HG03103 (cell line): ENCODE measurements around the gene NAV2.

ENCODE experiments used
- ATAC-seq: cut with Tn5 transposase; IDR thresholded peaks from one replicate; pipeline ENCODE4 v1.9.1; 2021; ENCODE audit warnings: low read depth; ENCODE audit not compliant: unreplicated experiment

The NAV2 gene

GRCh38 chr11:20026629-20027555 is 314.3 kb downstream of the NAV2 start:
- ATAC-seq = no peak

DNA sequence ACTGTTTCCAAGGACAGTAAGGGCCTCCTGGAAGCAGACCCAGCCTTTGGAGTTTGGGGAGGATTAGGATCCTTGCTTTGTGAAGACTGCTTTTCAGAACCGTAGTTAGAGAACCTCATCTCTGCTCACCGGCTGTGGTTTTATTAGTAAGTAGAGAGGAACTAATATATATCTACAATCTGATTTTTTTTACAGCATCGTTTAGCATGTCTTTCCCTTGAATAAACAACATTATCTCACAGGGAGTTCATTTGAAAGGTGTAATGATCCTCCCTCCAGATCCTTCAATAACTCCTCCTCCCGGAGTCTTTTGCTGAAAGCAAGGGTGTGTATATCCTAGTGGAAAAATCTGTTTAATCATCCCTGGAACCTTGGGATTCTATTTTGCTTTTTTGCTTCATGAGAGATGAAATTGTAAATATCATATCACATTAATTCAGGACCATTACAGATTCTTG is 314.9 kb downstream of the NAV2 start:
- ATAC-seq = no peak

DNA sequence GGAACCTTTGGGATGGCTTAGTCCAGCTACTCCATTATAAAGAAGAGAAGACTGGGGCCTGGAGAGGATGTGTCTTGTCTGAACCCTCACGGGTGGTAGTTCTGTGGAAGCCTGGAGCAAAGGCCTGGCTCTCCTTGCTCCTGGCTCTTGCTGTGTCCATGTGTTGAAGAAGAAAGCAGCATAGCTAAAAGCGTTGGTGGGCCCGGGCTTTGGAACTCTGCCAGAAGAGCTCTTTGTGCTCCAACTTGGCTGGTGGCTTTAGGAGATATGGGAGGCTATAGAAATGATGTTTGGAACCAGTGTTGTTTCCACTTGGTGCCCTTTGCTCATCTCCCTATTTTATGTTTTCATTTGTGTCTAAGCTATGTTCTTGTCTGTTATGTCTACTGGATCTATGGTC is 316.6 kb downstream of the NAV2 start:
- ATAC-seq = no peak

DNA sequence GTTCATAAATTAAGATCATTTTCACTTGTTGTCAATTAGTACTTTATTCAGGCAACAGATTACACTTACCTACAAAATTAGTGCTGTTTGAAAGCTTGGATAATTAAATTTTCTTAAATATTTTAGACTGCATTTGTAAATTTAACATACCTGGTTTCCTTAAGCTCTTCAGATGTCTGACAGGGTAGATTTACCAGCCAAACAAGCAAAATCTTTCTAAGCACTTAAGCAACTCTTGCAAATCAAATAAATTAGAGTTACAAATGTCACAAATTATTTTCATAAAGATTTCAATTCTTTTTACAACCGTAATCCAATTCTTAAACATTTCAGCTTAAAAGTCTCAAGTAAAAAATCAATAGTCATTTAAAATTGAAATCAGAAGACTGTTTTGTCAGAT is 317.8 kb downstream of the NAV2 start:
- ATAC-seq = no peak

- ATAC-seq = no peak
Measured at GRCh38 chr11:20031155-20032001, 318.7 kb downstream of the NAV2 start.

DNA sequence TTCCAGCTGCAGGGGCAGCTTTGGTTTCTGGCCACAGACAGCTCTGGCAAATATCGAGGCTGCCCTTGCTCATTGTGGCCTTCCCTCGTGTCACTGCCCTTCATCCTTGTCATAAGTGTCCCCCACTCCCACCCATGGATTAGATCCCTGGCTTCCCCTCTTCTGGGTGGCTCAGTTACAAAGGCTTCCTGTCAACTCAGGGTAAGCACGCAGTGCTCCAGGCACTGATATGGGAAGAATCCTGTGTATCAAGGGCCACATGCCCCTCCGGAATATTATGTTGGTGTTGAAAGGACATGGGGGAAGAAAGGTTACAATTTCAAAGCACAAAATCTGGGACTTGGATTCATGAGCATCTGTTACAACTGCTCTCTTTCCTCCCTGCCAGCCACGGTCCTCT is 319.5 kb downstream of the NAV2 start:
- ATAC-seq = no peak

DNA sequence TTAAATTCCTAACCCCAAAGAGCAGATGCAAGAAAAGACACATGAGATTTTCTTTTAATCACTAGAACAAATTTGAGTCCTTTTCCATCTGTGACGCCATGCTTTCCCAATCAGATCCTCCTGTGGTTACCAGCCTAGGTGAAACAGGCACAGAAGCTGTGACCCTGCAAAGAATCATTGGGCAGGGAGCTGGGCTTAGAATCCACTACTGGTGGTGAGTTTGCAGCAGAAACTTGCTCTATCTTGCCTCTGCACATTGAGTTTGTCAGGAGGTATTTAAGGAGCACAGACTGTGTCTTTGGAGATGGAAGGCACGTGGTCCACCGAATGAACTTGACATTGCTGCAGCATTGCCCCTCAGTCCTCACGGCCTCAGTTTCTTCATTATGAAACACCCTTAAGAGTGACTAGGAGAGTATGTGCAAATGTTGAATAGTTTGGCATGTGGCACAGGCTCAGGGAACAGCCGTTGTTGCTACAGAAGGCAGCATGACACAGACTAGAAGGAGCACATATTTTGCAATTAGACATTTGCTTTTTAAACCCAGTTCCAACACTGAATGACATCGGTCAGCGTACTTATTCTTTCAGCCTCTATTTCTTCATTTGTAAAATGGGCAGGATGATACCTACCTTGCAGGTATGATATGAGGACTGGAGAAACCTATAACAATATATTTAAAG is 320.1 kb downstream of the NAV2 start:
- ATAC-seq = no peak

DNA sequence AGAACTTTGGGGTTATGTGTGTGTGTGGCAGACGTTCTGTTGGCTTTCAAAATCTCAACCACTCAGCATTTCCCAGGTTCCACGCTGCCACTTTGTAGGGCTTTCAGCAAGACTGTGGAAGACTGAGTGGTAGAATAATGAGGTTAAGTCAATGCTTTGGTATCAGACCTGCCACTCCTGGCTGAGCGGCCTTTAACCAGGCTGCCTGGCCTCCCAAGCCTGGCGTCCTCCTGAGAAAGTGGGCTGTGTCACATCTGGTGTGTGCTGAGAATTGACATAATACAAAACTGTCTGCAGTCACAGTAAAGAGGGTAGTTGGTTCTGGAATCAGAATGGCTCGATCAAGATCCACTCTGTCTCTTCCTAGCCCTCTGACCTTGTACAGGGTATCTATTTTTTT is 321.2 kb downstream of the NAV2 start:
- no peak for ATAC-seq

GRCh38 chr11:20034941-20035340 is 322.3 kb downstream of the NAV2 start:
- ATAC-seq = no peak

- no peak for ATAC-seq
Measured at GRCh38 chr11:20035375-20035700, 322.7 kb downstream of the NAV2 start.

DNA sequence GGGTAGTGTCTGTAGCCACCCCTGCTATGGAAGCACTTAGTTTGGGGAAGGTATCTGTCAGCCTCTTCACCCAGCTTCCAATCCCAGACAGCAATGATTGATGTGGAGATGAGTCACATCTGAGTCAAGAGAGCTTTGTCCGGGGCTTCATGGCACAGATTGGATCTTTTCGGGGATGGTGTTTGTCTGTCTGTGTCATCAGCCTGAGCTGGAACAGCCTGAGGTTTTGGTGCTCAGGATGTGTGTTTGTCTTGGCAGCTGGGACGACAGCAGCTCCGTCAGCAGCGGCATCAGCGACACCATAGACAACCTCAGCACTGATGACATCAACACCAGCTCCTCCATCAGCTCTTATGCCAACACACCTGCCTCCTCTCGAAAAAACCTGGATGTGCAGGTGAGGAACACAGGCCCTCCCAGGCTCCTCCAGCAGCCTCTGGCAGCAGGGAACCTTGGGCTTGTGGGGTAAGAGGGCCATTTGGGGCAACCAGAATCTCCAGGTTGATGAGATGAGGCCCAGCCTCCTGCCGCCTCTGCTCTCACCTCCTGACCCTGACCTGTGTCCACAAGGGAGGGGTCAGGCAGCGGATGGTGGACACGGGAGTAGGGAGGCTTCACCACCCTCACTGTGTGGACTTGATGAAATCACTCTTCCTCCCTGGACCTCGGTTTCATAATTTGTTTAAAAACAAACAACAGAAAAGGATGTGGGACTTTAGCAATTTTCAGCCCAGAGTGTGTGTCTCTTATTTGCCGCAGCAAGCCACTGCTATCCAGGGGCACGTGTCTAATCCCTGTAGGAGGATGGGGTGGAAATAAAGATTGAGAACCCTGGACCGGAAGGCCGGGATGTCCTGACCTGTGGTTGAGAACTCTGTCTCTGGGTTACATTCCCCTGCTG is 323.3 kb downstream of the NAV2 start:
- no peak for ATAC-seq

DNA sequence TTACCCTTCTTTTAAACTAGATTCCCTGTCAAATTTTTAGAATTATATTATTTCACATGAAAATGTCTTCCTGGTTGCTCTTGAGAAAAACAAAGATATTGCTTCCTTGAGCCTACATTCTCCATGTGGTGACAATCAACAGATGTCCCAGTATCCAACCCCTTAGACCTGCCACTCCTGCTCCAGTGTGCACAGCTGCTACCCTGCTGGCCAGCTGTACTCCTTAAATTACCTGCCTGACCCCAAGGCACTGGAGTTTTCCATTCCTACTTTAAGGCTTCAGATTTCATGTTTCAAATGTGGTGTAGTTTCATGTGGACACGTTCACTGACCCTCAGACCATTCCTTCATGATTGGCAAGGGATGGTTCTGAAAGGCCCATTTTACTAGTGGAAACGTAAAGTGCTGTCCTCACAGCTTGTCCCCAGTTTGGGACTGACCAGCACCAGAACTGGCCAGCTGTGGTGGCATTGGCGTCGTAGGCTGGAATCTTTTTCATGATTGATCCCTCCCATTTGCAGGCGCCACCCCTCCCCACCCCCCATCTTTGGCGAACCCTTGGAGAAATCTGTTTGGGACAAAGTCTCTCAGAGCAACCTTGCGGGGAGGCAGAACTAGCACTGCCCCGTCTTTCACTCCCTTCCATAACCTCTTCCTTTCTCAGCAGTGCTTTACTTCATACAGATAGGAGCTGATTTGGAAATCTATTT is 324.1 kb downstream of the NAV2 start:
- ATAC-seq = no peak

DNA sequence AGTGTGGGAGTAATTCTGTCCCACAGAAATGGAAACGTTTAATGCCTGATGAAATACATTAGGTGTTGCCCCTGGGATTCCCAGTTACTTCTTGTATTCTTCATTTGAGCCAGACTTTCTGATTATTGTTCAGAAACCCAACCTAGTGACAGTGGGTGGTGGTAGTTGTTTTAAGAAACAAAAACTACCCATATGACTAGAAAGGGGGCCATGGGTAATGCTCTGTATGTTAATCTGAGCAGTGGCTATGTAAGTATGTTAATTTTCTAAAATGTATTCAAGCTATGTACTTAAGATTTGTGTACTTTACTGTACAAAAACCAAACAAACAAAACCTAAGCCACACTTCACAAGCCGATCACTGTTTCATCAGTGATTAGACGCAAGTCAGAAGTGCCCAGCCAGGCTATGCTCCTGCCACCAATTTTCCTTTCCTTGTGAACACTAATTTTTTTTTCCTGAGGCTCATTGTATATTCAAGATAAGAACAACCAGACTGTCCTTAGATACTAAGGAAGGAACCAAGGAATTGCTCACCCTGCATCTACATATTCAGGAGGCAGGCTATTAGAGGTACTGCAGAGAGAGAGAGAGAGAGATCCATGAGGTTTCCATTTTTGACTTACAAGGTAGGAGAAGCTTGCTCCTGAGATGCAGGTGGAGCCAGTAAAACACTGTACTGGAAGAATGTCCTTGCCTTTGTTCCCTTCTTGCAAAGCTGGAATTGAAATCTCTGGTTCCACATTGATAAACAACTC is 324.9 kb downstream of the NAV2 start:
- ATAC-seq = no peak

DNA sequence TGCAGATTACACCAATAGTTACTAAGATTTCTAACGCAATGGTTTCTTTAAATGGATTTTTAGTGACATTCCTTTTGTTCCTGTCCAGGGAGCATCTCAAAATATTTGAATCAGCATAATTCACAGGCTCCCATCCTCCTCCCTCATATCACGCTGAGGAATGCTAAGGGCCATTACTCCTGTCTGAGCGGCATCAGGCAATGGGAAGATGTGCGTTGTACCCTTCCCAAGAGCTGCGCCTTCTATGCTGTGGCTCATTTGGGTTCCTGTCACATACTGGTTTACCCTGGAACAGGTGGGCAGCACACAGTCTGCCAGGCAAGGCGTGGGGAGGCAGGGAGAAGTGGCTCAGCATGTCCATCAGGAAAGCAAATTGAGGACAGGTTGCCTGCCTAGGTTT is 325.8 kb downstream of the NAV2 start:
- ATAC-seq = no peak

- no peak for ATAC-seq
Measured at GRCh38 chr11:20038972-20039371, 326.3 kb downstream of the NAV2 start.

DNA sequence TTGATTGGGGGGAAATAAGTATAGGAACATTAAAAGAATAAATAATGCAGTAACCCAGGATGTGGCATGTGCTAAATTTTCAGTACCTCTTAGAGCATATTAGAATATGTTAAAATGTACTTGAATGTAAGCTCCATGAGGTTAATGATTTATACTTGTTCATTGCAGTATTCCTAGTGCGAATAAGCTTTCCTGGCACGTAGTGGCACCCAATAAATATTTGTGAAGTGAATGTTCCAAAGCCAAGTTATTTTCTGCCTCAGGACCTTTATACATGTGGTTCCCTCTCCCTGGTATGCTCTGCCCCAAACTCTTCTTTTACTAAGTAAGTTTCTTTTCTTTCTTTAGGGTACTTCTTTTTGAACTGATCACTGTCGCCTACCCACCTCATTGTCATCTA is 328.9 kb downstream of the NAV2 start:
- ATAC-seq = no peak

DNA sequence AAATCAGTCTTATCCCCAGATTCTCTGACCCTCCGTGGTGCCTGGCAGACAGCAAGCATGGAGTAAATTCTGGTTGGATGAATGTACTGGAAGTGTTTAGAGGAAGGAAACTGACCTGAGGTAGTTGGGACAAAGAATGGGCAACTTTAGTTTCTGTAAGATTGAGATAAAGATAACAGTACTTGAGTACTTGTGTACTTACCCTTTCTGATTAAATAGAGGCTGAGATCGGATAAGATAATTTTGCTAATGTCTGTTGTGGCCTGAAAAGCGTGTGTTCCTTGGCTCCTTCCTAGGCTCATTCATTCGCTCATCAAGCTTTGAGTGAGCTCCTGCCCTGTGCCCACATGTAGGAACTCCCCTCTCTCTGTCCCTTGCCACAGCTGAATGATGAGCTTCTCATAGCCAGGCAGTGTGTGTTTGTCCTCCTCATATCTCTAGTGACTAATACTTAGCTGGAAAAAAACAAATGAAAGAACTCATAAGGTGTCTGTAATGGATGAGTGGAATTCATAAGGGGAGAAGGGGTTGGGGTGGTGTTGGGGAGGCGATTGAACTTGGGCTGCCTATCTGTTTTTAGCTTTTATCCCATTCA is 329.5 kb downstream of the NAV2 start:
- no peak for ATAC-seq

GRCh38 chr11:20042811-20043341 is 330.2 kb downstream of the NAV2 start:
- ATAC-seq = no peak
